GM19035 (cell line): Measurements from ENCODE around the gene SAPCD1.
A peak's percentile ranks its signal among the peaks of the same experiment; 100 is the strongest.
"Not testable (repeated sequence)": the region's sequence is repeated elsewhere in the genome, so short reads cannot be mapped to it uniquely, and the experiment has no call there.

ENCODE experiments used
- ATAC-seq: cut with Tn5 transposase; IDR thresholded peaks from one replicate; pipeline ENCODE4 v1.9.1; 2021; ENCODE audit not compliant: unreplicated experiment

The SAPCD1 gene

GRCh38 chr6:31796993-31797385 lies 34.5 kb downstream of the SAPCD1 start:
- no peak for ATAC-seq

GRCh38 chr6:31797588-31797987 lies 35.1 kb downstream of the SAPCD1 start:
- ATAC-seq: no peak

- no peak for ATAC-seq
These were observed 37.3 kb downstream of the SAPCD1 start for GRCh38 chr6:31799781-31800180.

- ATAC-seq: not testable (repeated sequence)
These were observed 38.8 kb downstream of the SAPCD1 start for GRCh38 chr6:31801031-31801927.

- peak; percentile 11 for ATAC-seq
These were observed 43.5 kb downstream of the SAPCD1 start for GRCh38 chr6:31805939-31806469.

GRCh38 chr6:31806470-31807272 lies 44.2 kb downstream of the SAPCD1 start, which contains the start of gene LSM2:
Gene LSM2 (minus strand): TSS chr6:31806966. CDS start chr6:31806757, 209 bp downstream.
- ATAC-seq: peak; percentile 91

- ATAC-seq: not testable (repeated sequence)
These were observed 46.1 kb downstream of the SAPCD1 start for GRCh38 chr6:31808599-31808998.

- no peak for ATAC-seq
These were observed 49.2 kb downstream of the SAPCD1 start for GRCh38 chr6:31811645-31812044.

GRCh38 chr6:31813465-31813849 lies 51.0 kb downstream of the SAPCD1 start:
- ATAC-seq: no peak
